GM19452 (cell line): ENCODE measurements around the gene ARSA.
A peak's percentile ranks its signal among the peaks of the same experiment; 100 is the strongest.

Experiments
- ATAC-seq: cut with Tn5 transposase; IDR thresholded peaks from one replicate; pipeline ENCODE4 v1.9.1; 2021; ENCODE audit not compliant: unreplicated experiment

ARSA gene

GRCh38 chr22:50582493-50583293 lies 45.3 kb downstream of the ARSA start, which contains the start of gene CHKB:
TSS of gene CHKB (minus strand) at chr22:50582849. CDS start at chr22:50582781, 68 bp downstream.
- peak; percentile 88 for ATAC-seq

- peak; percentile 16 for ATAC-seq
These were observed 45.9 kb downstream of the ARSA start for GRCh38 chr22:50581950-50582492.

GRCh38 chr22:50581031-50581949 lies 46.7 kb downstream of the ARSA start:
- no peak for ATAC-seq

- ATAC-seq: no peak
These were observed 48.2 kb downstream of the ARSA start for GRCh38 chr22:50579752-50580151.

- ATAC-seq: no peak
These were observed 49.1 kb downstream of the ARSA start for GRCh38 chr22:50578776-50579310.

GRCh38 chr22:50577987-50578775 lies 49.8 kb downstream of the ARSA start, which contains the start of gene CPT1B:
TSS of gene CPT1B (minus strand) at chr22:50578427. CDS start at chr22:50577915, 512 bp downstream.
- ATAC-seq: no peak

GRCh38 chr22:50577697-50577986 lies 50.3 kb downstream of the ARSA start:
- no peak for ATAC-seq

- ATAC-seq: no peak
These were observed 50.9 kb downstream of the ARSA start for GRCh38 chr22:50576806-50577696.

GRCh38 chr22:50576070-50576469 lies 51.9 kb downstream of the ARSA start:
- ATAC-seq: no peak

- no peak for ATAC-seq
These were observed 52.5 kb downstream of the ARSA start for GRCh38 chr22:50575426-50575941.
